GM12801 (cell line): ENCODE measurements around the gene SLC35B2.

Experiments
- TF ChIP-seq, protein P1 (sequence below): IDR thresholded peaks from one replicate; pipeline ENCODE4 v1.5.1; 2011; ENCODE audit warnings: control low read depth; ENCODE audit not compliant: insufficient read length; ENCODE audit errors: extremely low read depth

The SLC35B2 gene

DNA sequence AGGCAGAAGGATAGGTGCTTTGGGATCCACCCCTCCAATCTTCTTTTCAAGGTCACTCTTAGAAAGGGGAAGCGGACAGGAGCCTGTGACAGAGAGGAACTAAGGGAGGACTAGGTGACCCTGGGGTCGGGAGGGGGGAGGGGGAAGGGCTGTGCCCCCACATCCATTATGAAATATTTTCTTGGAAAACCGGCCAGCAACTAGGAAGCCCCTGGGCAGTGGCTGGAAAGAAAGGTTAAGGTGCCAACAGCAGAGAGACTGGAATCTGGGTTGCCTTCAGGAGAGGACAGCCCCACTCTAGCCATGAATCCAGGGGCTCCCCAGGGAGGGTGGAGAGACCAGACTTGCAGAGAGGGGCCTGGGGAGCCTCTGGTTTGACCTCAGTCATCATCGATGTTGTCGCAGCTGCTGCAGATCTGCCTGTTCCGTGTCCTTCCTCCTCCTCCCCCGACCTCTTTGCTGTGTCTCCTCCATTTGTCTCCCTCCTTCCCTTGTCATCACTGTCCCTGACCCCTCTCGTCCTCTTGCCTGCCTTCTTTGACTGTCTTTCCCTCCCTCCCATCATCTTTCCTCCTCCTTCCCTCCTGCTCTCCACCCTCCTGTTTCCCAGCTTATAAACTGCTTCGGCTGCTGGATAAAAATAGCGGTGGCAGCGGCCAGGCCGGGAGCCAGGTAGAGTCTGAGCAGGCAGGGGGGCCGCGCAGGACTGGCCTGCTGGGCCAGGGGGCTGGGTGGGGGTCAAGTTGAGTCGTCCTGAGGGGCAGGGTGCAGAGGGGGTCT lies 30.8 kb downstream of the SLC35B2 start:
- TF ChIP-seq, protein P1, sequence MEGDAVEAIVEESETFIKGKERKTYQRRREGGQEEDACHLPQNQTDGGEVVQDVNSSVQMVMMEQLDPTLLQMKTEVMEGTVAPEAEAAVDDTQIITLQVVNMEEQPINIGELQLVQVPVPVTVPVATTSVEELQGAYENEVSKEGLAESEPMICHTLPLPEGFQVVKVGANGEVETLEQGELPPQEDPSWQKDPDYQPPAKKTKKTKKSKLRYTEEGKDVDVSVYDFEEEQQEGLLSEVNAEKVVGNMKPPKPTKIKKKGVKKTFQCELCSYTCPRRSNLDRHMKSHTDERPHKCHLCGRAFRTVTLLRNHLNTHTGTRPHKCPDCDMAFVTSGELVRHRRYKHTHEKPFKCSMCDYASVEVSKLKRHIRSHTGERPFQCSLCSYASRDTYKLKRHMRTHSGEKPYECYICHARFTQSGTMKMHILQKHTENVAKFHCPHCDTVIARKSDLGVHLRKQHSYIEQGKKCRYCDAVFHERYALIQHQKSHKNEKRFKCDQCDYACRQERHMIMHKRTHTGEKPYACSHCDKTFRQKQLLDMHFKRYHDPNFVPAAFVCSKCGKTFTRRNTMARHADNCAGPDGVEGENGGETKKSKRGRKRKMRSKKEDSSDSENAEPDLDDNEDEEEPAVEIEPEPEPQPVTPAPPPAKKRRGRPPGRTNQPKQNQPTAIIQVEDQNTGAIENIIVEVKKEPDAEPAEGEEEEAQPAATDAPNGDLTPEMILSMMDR = no peak

DNA sequence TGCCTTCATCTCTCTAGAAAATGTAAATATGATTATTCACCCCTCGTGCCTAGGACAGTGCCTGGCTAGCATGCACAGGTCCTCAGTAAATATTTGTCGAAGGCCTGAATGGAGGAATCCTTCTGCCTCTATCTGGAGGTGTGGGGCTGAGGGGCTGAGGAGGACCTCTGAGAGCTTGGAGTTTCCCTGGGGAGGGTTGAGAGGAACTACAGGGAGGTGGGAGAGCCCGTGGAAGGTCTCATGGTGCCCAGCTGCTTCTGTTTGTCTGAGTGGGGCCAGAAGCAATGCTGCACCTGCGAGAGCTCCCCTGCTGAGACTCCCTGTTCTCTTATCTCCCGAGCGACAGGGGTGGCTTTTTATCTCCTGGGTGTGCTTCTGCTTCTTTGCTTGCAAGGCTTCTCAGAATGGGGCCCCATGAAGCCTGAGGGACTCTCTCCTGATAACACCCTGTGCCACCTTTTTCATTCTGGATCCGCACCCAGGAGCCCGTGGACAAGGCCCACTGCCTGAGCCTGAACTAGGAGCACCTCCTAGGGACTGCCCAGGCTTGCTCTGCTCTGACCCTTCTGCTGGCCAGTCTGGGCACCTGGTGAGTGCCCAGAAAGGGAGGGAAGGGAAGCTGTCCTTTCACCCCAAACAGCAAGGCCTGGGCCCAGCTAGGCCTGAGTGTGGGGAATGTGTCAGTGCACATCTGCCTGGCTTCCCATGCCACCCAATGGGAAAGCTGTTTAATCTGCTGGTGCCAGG lies 31.6 kb downstream of the SLC35B2 start:
- TF ChIP-seq, protein P1 = no peak

GRCh38 chr6:44224965-44225305 lies 32.4 kb downstream of the SLC35B2 start:
- TF ChIP-seq, protein P1 = no peak

DNA sequence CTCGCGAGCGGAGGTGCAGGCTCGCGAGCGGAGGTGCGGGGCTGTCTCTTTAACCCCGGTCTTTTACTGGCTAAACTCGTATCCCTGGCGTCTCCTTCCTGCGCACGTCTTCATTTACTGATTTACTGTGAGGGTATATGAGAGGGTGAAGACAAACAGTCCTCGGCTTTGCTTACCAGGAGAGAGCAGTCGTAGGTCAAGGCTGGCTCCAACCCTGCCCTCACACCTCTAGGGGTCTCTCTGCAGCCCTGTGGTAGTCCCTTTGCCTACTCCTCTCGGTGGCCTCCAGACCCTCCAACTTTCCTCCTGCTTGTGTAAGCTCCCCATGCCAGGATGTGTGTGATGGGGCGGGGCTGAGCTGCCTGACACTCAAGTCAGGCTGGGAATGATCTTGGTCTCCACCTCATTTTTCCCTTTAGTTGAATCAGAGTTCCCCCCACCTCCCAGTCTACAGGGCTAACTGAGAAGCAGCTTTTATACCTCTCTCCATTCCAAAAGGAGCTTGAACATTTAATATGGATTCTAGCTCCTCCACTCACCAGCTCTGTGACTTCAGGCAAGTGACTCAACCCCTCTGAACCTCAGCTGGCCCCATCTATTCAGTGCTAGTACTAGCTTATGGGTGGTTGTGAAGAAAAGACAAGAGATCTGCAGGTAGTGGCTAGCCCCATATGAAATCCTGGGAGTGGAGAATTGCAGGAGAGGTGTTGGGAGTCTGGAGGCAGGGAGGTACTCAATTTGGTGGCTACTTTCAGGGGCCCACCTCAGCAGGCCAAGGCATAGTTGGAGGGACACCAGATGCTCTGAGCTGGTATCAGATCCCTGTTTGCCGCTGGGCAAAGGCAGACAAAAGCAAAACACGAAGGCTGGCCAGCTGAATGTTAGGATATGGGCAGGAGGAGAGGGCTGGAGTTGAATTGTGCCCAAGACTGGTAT lies 33.0 kb downstream of the SLC35B2 start:
- TF ChIP-seq, protein P1 = no peak

GRCh38 chr6:44223319-44224028 lies 33.9 kb downstream of the SLC35B2 start, which contains the start of gene SLC29A1:
Gene SLC29A1, plus strand, starts transcription at chr6:44223595. Its CDS starts 3,719 bp downstream, at chr6:44227314.
- TF ChIP-seq, protein P1 = no peak

DNA sequence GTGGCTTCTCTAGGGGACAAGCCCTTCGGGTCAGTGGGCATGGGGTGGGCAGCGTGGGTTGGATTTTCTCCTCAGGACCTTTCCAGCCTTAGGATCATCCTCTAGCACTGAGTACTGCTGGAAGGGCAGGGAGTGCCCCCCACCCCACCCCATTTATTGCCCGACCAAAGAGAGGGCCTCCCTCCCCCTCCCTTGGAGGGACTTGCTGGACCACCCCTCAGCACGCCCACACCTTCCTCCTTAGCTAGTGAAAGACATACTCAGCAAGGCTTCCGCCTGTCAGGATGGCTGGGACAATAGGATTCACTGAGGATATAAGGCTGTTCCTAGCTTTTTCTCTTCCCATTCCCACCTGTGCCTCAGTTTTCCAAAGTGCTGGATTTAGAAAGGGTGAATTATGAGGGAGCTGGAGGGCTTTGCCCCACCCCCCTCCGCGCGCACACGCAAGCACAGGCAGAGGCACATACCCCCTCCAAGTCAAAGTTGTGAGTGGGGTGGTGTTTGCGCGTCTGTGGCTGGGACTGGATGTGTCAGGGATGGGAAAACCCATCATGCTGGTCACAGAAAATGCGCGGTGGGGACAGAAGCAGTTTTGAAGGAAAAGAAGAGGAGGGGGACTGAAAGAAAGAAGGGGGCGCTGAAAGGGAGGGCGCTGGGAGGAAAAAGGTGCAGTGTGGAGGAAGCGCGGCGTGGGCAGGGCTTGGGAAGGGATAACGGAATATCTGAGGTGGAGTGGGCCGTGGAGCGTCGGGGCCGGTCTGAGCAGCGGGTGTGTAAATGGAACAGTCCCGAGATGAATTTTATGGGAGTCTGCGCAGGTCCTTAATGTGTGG lies 34.6 kb downstream of the SLC35B2 start:
- TF ChIP-seq, protein P1 = no peak
